IMR-90 (cell line): ENCODE results near the gene GPR142.

Source experiments
- CTCF ChIP-seq: conservative IDR thresholded peaks from 2 replicates; pipeline ENCODE4 v1.5.1; 2012; ENCODE audit warnings: mild to moderate bottlenecking, low read depth, low read length, improper control_type of control experiment
- MAFK ChIP-seq: IDR thresholded peaks from 2 replicates; pipeline ENCODE4 v1.6.1; 2012; ENCODE audit warnings: low read depth, low read length, improper control_type of control experiment
- POLR2A ChIP-seq: IDR thresholded peaks from 2 replicates; pipeline ENCODE4 v1.6.1; 2012; ENCODE audit warnings: mild to moderate bottlenecking, low read depth, low read length
- RAD21 ChIP-seq: IDR thresholded peaks from 2 replicates; pipeline ENCODE4 v1.6.1; 2012; ENCODE audit warnings: low read length, improper control_type of control experiment
- RCOR1 ChIP-seq: IDR thresholded peaks from 2 replicates; pipeline ENCODE4 v1.6.1; 2012; ENCODE audit warnings: mild to moderate bottlenecking, low read length, improper control_type of control experiment; ENCODE audit not compliant: insufficient replicate concordance
- SMC3 ChIP-seq: fragments of 150-350 bp; IDR thresholded peaks from 2 replicates; pipeline ENCODE4 v1.6.1; 2016; ENCODE audit warnings: low read depth, mild to moderate bottlenecking, antibody characterized with exemption, low read length, moderate library complexity
- TF ChIP-seq, protein P1 (sequence below): fragments of 150-350 bp; IDR thresholded peaks from 2 replicates; pipeline ENCODE4 v1.6.1; 2017; ENCODE audit warnings: mild to moderate bottlenecking, antibody characterized with exemption, low read length, low read depth

DNA sequence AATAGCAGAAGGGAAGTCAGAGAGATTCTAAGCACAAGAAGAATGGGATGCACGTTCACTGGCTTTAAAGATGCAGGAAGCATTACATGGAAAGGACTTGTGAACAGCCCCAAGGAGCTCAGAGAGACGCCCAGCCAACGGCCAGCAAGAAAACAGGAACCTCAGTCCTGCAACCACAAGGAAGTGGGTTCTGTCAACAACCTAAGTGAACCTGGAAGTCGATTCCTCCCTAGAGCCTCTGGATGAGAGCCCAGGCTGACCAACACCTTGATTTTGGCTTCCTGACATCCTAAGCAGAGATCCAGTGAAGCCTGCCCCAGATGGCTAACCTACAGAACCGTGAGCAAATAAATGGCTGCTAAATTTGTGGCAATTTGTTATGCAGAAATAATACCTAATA lies 24.5 kb downstream of the GPR142 start:
- TF ChIP-seq CTCF (no peak), RAD21 (no peak), POLR2A (no peak), RCOR1 (no peak), SMC3 (no peak), MAFK (no peak)
- TF ChIP-seq, protein P1, sequence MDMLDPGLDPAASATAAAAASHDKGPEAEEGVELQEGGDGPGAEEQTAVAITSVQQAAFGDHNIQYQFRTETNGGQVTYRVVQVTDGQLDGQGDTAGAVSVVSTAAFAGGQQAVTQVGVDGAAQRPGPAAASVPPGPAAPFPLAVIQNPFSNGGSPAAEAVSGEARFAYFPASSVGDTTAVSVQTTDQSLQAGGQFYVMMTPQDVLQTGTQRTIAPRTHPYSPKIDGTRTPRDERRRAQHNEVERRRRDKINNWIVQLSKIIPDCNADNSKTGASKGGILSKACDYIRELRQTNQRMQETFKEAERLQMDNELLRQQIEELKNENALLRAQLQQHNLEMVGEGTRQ, result no peak
